ENCODE data around the gene C2orf92.

Gene C2orf92

DNA sequence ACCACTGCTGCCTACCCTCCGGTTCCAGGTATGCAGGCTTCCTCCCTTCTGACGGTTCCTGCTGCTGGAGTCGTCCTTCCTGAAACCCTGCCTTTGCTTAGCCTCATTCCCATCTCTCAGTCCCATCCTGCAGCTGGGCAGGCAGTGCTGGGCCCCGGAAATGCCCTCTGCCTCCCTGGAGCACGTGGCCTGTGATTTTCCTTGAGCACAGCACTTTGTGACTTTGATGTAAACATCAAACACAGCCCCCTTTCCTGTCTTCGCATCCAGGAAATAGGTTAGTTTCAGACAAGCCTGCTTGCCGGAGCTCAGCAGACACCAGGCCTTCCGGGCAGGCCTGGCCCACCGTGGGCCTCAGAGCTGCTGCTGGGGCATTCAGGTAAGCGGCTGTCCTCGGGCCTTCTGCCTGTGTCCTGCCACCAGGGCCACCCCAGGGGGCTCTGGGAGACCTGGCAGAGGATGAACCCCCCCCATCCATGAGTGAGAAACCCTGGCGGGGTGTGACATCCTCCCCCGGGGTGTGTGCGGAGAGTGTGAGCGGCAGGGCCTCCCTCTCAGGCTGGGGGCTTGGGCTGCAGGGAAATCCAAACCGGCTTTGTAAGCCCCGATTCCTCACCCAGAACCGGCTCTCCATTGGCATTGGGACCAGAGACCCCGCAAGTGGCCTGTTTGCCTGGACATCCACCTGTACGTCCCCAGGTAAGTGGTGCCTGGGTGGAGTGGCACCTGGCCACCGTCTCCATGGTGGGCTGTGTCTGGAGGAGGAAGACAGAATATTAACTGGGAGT is 44.0 kb downstream of the C2orf92 start, which contains the start of gene ZAP70:
Gene ZAP70, plus strand, starts transcription at position 281 of the 788 bp plus-strand sequence. CDS start 10,461 bp downstream, outside the sequence.
- no peak within 1 kb of the TSS for H3K27ac ChIP-seq
- no peak for TF ChIP-seq ZFX (IDR thresholded peaks at IDR 0.05)
- TF ChIP-seq, protein P1, sequence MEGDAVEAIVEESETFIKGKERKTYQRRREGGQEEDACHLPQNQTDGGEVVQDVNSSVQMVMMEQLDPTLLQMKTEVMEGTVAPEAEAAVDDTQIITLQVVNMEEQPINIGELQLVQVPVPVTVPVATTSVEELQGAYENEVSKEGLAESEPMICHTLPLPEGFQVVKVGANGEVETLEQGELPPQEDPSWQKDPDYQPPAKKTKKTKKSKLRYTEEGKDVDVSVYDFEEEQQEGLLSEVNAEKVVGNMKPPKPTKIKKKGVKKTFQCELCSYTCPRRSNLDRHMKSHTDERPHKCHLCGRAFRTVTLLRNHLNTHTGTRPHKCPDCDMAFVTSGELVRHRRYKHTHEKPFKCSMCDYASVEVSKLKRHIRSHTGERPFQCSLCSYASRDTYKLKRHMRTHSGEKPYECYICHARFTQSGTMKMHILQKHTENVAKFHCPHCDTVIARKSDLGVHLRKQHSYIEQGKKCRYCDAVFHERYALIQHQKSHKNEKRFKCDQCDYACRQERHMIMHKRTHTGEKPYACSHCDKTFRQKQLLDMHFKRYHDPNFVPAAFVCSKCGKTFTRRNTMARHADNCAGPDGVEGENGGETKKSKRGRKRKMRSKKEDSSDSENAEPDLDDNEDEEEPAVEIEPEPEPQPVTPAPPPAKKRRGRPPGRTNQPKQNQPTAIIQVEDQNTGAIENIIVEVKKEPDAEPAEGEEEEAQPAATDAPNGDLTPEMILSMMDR (conservative IDR thresholded peaks at IDR 0.05) = no peak

DNA sequence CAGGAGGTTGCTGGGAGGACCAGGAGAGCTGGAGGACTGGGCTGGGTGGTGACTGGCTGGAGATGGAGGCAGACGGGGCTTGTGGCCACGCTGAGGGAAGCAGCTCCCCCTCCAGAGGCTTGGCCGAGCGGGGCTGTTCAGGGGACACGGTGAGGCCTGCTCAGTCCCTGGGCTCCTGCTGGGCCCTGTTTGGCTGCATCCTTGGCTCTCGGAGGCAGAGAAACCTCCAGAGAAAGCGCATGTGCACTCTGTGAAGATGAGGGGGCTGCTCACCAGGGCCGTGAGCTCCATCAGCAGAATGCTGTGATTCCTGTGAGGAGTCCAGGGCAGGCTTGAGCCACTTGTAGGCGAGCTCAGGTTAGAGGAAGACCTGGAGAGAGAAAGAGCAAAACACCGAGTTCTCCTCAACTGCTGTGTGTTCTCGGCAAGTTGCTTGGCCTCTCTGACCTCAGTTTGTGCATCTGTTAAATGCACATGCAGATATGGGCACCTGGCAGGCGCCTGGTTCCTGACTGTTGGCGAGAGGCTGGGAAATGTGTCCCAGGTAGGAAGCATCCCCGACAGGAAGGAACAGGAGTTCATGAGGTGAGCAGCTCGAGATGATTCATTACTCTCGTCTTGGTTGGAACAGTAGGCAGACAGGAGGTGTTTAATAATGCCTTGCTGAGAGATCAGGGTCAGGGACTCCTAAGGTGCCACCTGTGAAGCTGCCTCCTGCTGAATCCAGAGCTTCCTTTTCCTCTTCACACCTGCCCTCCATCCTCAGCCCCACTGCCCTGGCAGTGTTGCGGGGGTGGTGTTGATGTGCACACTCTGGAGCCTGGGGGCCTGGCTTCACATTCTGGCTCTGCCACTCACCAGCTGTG is 44.8 kb downstream of the C2orf92 start:
- TF ChIP-seq ZFX (IDR thresholded peaks at IDR 0.05) = no peak
- TF ChIP-seq, protein P1 (conservative IDR thresholded peaks at IDR 0.05) = no peak
- no peak overlapping the region for H3K27ac ChIP-seq

DNA sequence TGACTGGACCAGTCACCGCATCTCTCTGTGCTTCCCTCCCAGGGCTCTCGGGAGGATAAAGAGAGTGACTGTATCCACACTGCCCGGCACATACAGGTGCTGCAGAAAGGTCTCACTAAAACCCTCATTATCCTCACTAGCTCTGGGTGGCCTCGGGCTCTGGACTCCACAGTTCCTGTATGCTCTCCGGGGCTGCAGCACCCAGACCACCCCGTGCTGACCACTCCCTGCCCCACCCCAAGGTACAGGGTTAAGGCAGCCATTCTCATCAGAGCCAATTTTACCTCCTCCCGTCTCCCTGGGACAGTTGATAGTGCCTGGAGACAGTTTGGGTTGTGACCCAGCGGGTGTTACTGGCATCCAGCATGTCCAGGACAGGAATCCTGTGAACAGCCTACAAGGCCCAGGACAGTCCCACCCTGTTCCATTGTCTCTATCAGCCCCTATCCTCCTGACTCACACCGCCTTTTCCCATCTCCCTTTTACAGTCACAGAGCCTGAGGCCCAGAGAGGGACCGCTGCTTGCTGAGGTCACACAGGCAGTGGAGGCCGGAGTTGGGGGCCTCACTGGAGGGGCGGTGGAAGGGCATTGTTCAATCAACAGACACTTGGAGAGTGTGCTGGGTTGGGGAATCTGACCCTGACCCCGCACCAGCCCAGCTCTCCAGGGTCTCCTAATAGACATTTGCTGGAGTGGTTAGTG is 45.6 kb downstream of the C2orf92 start:
- TF ChIP-seq, protein P1 (conservative IDR thresholded peaks at IDR 0.05) = no peak
- no peak for TF ChIP-seq ZFX (IDR thresholded peaks at IDR 0.05)
- H3K27ac ChIP-seq = no peak overlapping the region

DNA sequence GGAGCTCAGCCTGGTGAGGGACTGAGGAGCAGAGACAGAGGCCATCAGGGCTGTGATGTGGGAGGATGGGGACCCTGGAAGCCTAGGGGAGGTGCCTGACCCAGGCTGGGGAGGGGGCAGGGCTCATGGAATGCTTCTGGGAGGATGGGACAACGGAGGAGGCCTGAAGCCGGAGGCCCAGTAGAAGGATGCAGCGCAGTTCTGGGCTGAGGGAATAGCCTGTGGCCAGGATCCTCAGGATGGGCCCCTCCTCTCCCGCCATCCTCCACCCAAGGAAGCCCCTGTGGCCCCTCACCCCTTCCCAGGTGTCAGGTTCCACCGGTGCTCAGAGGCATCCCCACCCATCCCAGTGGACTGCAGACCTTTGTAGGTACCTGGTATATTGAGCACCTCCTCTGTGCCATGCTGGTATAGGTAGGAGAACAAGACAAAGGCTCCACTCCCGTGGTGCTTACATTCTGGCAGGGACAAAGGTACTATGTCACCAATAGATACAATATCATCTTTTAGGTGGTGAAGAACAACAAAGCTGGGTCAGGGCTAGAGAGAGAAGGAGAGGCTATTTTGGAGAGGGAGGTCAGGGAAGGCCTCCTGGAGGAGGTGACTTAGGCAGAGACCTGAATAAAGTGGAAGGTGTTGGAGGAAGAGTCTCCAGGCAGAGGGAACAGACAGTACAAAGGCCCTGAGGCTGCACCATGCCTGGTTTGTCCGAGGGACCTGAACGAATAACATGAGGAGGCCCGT is 46.6 kb downstream of the C2orf92 start:
- no peak overlapping the region for H3K27ac ChIP-seq
- TF ChIP-seq, protein P1 (conservative IDR thresholded peaks at IDR 0.05) = no peak
- no peak for TF ChIP-seq ZFX (IDR thresholded peaks at IDR 0.05)

DNA sequence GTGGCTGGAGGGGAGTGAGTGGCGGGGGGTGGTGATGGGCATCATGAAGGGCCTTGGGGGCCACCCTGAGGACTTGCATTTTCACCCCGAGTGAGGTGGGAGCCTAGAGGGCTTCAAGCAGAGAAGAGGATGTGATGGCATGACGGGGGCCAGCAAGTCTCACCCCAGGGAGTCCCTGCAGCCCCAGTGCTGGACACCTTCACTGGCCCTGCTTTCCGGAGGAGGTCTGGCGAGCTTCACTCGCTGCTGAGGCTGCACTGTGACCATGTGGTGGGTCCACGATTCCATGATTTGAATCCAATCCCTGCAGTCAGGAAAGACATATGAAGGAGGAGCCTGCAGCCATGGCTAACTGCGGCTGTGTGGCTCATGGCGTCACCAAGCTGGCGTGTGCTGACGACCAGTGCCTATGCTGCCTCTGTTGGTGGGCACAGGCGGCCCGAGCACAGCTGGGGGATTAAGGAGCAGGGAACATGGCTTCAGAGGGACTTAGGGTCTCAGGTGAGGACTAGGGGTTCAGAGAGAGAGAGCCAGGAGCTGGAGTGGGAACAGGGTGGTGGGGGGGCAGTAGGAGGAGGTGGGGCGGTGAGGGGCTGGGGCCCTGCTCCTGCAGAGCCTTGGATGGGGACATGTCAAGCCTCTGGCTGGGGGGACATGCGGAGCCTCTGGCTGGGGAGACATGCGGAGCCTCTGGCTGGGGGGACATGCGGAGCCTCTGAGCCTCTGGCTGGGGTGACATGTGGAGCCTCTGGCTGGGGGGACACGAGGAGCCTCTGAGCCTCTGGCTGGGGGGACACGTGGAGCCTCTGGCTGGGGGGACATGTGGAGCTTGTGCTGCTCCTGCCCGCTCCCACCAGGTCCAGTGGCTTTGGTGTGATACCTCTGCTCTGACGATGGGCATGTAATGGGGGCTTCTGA is 47.4 kb downstream of the C2orf92 start:
- no peak overlapping the region for H3K27ac ChIP-seq
- no peak for TF ChIP-seq ZFX (IDR thresholded peaks at IDR 0.05)
- TF ChIP-seq, protein P1 (conservative IDR thresholded peaks at IDR 0.05) = no peak

DNA sequence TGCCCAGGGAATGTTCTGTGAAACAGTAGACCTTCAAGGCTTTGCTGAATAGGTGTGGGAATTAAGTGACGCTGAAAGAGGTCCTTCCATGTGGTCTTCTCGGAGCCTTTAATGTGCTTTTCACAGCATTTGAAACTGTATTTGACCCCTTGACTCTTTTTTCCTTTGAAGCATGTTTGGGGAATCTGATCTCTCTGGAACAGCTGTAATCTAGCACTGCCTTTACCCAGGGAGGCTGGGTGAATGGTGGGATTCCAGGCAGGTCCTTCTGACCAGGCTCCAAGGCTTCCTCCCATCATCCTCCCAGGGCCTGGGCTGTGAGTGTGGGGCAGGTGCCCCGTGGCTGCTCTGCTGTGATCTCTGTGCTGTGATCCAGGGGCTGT is 48.1 kb downstream of the C2orf92 start:
- TF ChIP-seq, protein P1 (conservative IDR thresholded peaks at IDR 0.05) = no peak
- TF ChIP-seq ZFX (IDR thresholded peaks at IDR 0.05) = no peak
- H3K27ac ChIP-seq = no peak overlapping the region

All from C4-2B (cell line).